ENCODE results near the gene GPC6. TPM values are rescaled to one million over a fixed set of nuclear protein-coding genes. Genes with fewer than 3 reads are reported as not detected.

GPC6 gene
- total RNA-seq, 1 donor from 2014 or later = 63.0 TPM

DNA sequence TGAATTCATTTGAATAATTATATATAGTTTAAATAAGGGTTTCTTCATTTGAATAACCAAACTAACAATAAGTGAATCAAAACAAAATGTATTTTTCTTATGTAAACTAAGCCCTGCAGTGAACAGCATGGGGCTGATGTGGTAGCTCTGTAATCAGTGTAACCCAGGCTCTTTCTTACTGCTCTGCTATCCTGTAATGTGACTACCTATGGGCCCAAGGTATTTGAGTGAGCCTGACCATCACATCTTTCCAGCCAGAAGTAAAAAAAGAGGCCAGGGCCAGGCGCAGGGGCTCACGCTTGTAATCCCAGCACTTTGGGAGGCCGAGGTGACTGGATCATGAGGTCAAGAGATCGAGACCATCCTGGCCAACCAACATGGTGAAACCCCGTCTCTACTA, 758.3 kb downstream of the GPC6 start:
- H3K27me3 ChIP-seq (ENCODE audit: insufficient read depth, low read length) = no peaks in the 10 kb centered on the region
- TF ChIP-seq, protein P1, sequence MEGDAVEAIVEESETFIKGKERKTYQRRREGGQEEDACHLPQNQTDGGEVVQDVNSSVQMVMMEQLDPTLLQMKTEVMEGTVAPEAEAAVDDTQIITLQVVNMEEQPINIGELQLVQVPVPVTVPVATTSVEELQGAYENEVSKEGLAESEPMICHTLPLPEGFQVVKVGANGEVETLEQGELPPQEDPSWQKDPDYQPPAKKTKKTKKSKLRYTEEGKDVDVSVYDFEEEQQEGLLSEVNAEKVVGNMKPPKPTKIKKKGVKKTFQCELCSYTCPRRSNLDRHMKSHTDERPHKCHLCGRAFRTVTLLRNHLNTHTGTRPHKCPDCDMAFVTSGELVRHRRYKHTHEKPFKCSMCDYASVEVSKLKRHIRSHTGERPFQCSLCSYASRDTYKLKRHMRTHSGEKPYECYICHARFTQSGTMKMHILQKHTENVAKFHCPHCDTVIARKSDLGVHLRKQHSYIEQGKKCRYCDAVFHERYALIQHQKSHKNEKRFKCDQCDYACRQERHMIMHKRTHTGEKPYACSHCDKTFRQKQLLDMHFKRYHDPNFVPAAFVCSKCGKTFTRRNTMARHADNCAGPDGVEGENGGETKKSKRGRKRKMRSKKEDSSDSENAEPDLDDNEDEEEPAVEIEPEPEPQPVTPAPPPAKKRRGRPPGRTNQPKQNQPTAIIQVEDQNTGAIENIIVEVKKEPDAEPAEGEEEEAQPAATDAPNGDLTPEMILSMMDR (IDR thresholded peaks at IDR 0.05; ENCODE audit: insufficient read depth, low read depth, low read length) = no peak
- no peak for TF ChIP-seq EZH2 (IDR thresholded peaks at IDR 0.05; ENCODE audit: insufficient read depth, low read length)
- peaks cover 2% of the 10 kb centered on the region for H3K36me3 Mint-ChIP-seq (ENCODE audit: low read depth, unreplicated experiment)
- no peaks in the 10 kb centered on the region for H3K27me3 Mint-ChIP-seq (ENCODE audit: low read depth, unreplicated experiment)
- no peak for DNase-seq (ENCODE audit: low read depth)
- H4K20me1 ChIP-seq (ENCODE audit: insufficient read depth, low read length) = no peaks in the 10 kb centered on the region
- H3K4me3 Mint-ChIP-seq (ENCODE audit: unreplicated experiment) = no peak overlapping the region
- H3K9me3 ChIP-seq (ENCODE audit: insufficient read depth, low read depth, low read length) = no peaks in the 10 kb centered on the region
- no peak overlapping the region for H3K27ac ChIP-seq (ENCODE audit: low read depth, low read length)
- no peaks in the 10 kb centered on the region for H3K4me1 Mint-ChIP-seq (ENCODE audit: low read depth, unreplicated experiment)
- H3K4me1 ChIP-seq (ENCODE audit: insufficient read depth, low read length) = no peaks in the 10 kb centered on the region
- no peak overlapping the region for H3K9ac ChIP-seq (ENCODE audit: low read length)
- no peaks in the 10 kb centered on the region for H3K36me3 ChIP-seq (ENCODE audit: insufficient read depth, low read length)
- H3K27ac Mint-ChIP-seq (ENCODE audit: unreplicated experiment) = no peak overlapping the region
- H3K9me3 Mint-ChIP-seq (ENCODE audit: unreplicated experiment) = peaks cover 4% of the 10 kb centered on the region
- no peak for FAIRE-seq
- no peak overlapping the region for H2AFZ ChIP-seq (ENCODE audit: low read depth, low read length)
- H3K79me2 ChIP-seq (ENCODE audit: insufficient read depth, low read length) = no peaks in the 10 kb centered on the region
- H3K4me3 ChIP-seq (ENCODE audit: insufficient read depth, low read depth, low read length) = no peak overlapping the region
- H3K4me2 ChIP-seq (ENCODE audit: low read length) = no peak overlapping the region

DNA sequence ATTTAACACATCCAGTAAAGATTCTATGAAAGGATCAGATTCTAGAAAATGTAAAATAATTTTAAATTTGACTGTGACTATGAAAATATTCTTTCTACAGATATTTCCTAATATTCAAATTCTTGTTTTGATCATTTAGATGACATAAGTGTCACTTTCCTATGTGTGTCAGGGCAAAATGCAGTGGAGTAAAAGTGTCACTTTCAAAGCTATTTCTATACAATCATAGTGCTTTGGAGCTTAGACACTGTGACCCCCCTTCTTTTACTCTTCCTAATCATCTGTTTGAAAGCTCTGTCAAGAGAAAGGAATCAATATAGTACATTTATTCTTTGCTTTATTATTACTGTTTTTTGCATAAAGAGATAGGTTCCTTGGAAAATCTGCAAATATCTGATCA, 760.9 kb downstream of the GPC6 start:
- H3K4me1 Mint-ChIP-seq (ENCODE audit: low read depth, unreplicated experiment) = no peaks in the 10 kb centered on the region
- no peaks in the 10 kb centered on the region for H3K79me2 ChIP-seq (ENCODE audit: insufficient read depth, low read length)
- H2AFZ ChIP-seq (ENCODE audit: low read depth, low read length) = no peak overlapping the region
- no peaks in the 10 kb centered on the region for H3K27me3 Mint-ChIP-seq (ENCODE audit: low read depth, unreplicated experiment)
- H3K27ac Mint-ChIP-seq (ENCODE audit: unreplicated experiment) = peak overlapping the region; percentile 37
- no peak overlapping the region for H3K4me2 ChIP-seq (ENCODE audit: low read length)
- H3K9me3 Mint-ChIP-seq (ENCODE audit: unreplicated experiment) = peaks cover 2% of the 10 kb centered on the region
- H3K27ac ChIP-seq (ENCODE audit: low read depth, low read length) = no peak overlapping the region
- FAIRE-seq (no peak), DNase-seq (ENCODE audit: low read depth) (no peak)
- no peaks in the 10 kb centered on the region for H3K27me3 ChIP-seq (ENCODE audit: insufficient read depth, low read length)
- H3K4me3 Mint-ChIP-seq (ENCODE audit: unreplicated experiment) = no peak overlapping the region
- no peak for TF ChIP-seq EZH2 (IDR thresholded peaks at IDR 0.05; ENCODE audit: insufficient read depth, low read length)
- TF ChIP-seq, protein P1 (IDR thresholded peaks at IDR 0.05; ENCODE audit: insufficient read depth, low read depth, low read length) = no peak
- H3K4me3 ChIP-seq (ENCODE audit: insufficient read depth, low read depth, low read length) = no peak overlapping the region
- no peaks in the 10 kb centered on the region for H3K9me3 ChIP-seq (ENCODE audit: insufficient read depth, low read depth, low read length)
- no peaks in the 10 kb centered on the region for H3K4me1 ChIP-seq (ENCODE audit: insufficient read depth, low read length)
- H3K36me3 Mint-ChIP-seq (ENCODE audit: low read depth, unreplicated experiment) = peaks cover 2% of the 10 kb centered on the region
- H3K9ac ChIP-seq (ENCODE audit: low read length) = no peak overlapping the region
- no peaks in the 10 kb centered on the region for H3K36me3 ChIP-seq (ENCODE audit: insufficient read depth, low read length)
- no peaks in the 10 kb centered on the region for H4K20me1 ChIP-seq (ENCODE audit: insufficient read depth, low read length)

DNA sequence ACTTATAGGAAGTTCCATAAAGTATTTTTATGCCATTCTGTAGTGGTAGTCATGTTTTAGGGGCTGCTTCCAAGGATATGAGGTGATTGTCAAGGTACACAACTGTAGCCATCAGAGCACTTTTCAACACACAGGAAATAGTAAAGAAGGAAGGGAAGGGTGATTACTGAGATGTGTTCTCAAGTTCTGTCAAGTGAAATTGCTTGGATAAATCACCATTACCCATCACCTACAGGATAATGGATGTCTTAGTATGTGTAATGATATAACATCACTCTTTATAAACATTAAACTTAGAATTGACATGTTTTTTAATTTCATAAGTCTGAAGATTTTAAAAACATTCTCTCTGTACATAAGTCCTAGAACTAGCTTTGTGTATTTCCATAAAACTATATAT, 765.0 kb downstream of the GPC6 start:
- no peak for TF ChIP-seq EZH2 (IDR thresholded peaks at IDR 0.05; ENCODE audit: insufficient read depth, low read length)
- TF ChIP-seq, protein P1 (IDR thresholded peaks at IDR 0.05; ENCODE audit: insufficient read depth, low read depth, low read length) = no peak
- no peak for DNase-seq (ENCODE audit: low read depth)
- Histone ChIP-seq H3K4me1 (ENCODE audit: insufficient read depth, low read length) (no peaks in the 10 kb centered on the region), H3K4me3 (ENCODE audit: insufficient read depth, low read depth, low read length) (no peak overlapping the region), H3K4me2 (ENCODE audit: low read length) (no peak overlapping the region), H2AFZ (ENCODE audit: low read depth, low read length) (no peak overlapping the region), H4K20me1 (ENCODE audit: insufficient read depth, low read length) (no peaks in the 10 kb centered on the region), H3K27me3 (ENCODE audit: insufficient read depth, low read length) (no peaks in the 10 kb centered on the region), H3K27ac (ENCODE audit: low read depth, low read length) (no peak overlapping the region), H3K79me2 (ENCODE audit: insufficient read depth, low read length) (no peaks in the 10 kb centered on the region), H3K36me3 (ENCODE audit: insufficient read depth, low read length) (no peaks in the 10 kb centered on the region), H3K9me3 (ENCODE audit: insufficient read depth, low read depth, low read length) (no peaks in the 10 kb centered on the region), H3K9ac (ENCODE audit: low read length) (no peak overlapping the region)
- H3K36me3 Mint-ChIP-seq (ENCODE audit: low read depth, unreplicated experiment) = peaks cover 2% of the 10 kb centered on the region
- no peaks in the 10 kb centered on the region for H3K4me1 Mint-ChIP-seq (ENCODE audit: low read depth, unreplicated experiment)
- no peak overlapping the region for H3K27ac Mint-ChIP-seq (ENCODE audit: unreplicated experiment)
- H3K4me3 Mint-ChIP-seq (ENCODE audit: unreplicated experiment) = no peak overlapping the region
- H3K9me3 Mint-ChIP-seq (ENCODE audit: unreplicated experiment) = peaks cover 2% of the 10 kb centered on the region
- no peak for FAIRE-seq
- H3K27me3 Mint-ChIP-seq (ENCODE audit: low read depth, unreplicated experiment) = no peaks in the 10 kb centered on the region

All from astrocyte (in vitro differentiated cells and primary cell).